Measurements from ENCODE around the gene OVAAL.

- TF ChIP-seq CTCF (IDR thresholded peaks at IDR 0.05) (no peak), POLR2A (IDR thresholded peaks at IDR 0.05) (no peak)
These were observed 25.9 kb upstream of the OVAAL start for GRCh38 chr1:180532854-180533253.

Measured in lower leg skin (tissue), 3 donors.